Glomerular endothelial cell (primary cell): ENCODE results near the gene HYAL2. TPM values are rescaled to one million over a fixed set of nuclear protein-coding genes. Genes with fewer than 3 reads are reported as not detected.

Source experiments
- DNase-seq: peaks from one replicate; pipeline ENCODE4 v3.0.0-alpha.2; 2011; ENCODE audit warnings: low read depth, low spot score; ENCODE audit errors: extremely low read depth
- total RNA-seq: library from RNA; depleted of rRNA; stranded (reverse); fragments of >200 nt; gene quantifications from 2 replicates; pipeline ENCODE4 v1.2.3, GENCODE V29; 2015

Gene HYAL2
- total RNA-seq, 1 donor from 2014 or later = 849 TPM

GRCh38 chr3:50331364-50331907, 8.9 kb upstream of the HYAL2 start:
- DNase-seq = no peak

GRCh38 chr3:50330330-50330729, 7.8 kb upstream of the HYAL2 start:
- DNase-seq = no peak

- no peak for DNase-seq
Observed at GRCh38 chr3:50327943-50328691, 5.6 kb upstream of the HYAL2 start, which contains the start of gene TUSC2. TUSC2 (minus strand) TSS chr3:50328223; CDS start chr3:50328099, 124 bp downstream.

- no peak for DNase-seq
Observed at GRCh38 chr3:50327129-50327528, 4.6 kb upstream of the HYAL2 start.

- DNase-seq = no peak
Observed at GRCh38 chr3:50326182-50326541, 3.6 kb upstream of the HYAL2 start.

- no peak for DNase-seq
Observed at GRCh38 chr3:50325497-50326181, 3.1 kb upstream of the HYAL2 start.

GRCh38 chr3:50325113-50325480, 2.6 kb upstream of the HYAL2 start:
- DNase-seq = no peak

GRCh38 chr3:50324351-50325112, 2.0 kb upstream of the HYAL2 start:
- DNase-seq = no peak

- DNase-seq = no peak
Observed at GRCh38 chr3:50323614-50324199, 1.2 kb upstream of the HYAL2 start.

GRCh38 chr3:50323092-50323600, 601 bp upstream of the HYAL2 start:
- no peak for DNase-seq

- no peak for DNase-seq
Observed at GRCh38 chr3:50322115-50322385, 495 bp downstream of the HYAL2 start.

GRCh38 chr3:50321336-50322114, 1.0 kb downstream of the HYAL2 start:
- no peak for DNase-seq

GRCh38 chr3:50320853-50321335, 1.7 kb downstream of the HYAL2 start:
- no peak for DNase-seq

- DNase-seq = no peak
Observed at GRCh38 chr3:50319894-50320625, 2.5 kb downstream of the HYAL2 start.

GRCh38 chr3:50319181-50319893, 3.2 kb downstream of the HYAL2 start:
- no peak for DNase-seq

- no peak for DNase-seq
Observed at GRCh38 chr3:50318615-50319014, 3.9 kb downstream of the HYAL2 start.

- DNase-seq = no peak
Observed at GRCh38 chr3:50318163-50318562, 4.4 kb downstream of the HYAL2 start.

GRCh38 chr3:50317300-50317699, 5.2 kb downstream of the HYAL2 start:
- DNase-seq = no peak
